Mammary epithelial cell (primary cell): Measurements from ENCODE around the gene FAM13B.

Experiments used
- EZH2 ChIP-seq: IDR thresholded peaks from 2 replicates; pipeline ENCODE4 v1.6.1; 2012; ENCODE audit warnings: low read length, inconsistent platforms, borderline replicate concordance
- TF ChIP-seq, protein P1 (sequence below), 2 donors: IDR thresholded peaks in 1 of 2; conservative IDR thresholded peaks in 1 of 2; 2 replicates each; pipeline ENCODE4 v1.5.1; 2011 to 2012; ENCODE audit warnings: inconsistent platforms in 2 of 2, low read length in 2 of 2, mild to moderate bottlenecking in 2 of 2, control low read depth in 1 of 2, low read depth in 1 of 2; ENCODE audit not compliant: insufficient read depth in 1 of 2; ENCODE audit errors: extremely low read depth in 1 of 2

DNA sequence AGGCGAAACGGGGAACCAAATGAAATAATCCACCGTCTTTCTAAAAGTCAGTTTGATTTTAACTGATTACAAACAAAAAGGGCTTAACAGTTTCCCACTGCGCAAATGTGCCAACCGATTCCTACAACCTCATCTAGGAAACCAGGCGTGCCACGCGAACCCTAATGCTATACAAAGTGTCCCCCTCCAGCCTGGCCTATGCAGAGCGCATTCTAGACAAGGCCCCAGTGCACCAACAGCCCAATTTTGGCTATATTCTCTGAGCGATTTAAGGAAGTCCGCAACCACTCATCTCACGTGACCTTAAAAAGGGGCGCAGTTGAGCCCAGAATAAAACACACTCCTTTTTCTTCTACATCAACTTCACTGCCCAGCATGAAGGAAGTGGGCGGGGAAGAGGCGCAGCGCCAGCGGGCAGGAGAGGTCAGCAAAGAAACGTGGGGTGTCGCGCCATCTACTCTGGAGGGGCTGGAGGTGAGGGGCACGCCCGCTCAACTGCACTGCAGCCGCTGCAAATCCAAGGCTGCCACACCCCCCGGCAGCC, 779 bp downstream of the FAM13B start:
- TF ChIP-seq, protein P1, sequence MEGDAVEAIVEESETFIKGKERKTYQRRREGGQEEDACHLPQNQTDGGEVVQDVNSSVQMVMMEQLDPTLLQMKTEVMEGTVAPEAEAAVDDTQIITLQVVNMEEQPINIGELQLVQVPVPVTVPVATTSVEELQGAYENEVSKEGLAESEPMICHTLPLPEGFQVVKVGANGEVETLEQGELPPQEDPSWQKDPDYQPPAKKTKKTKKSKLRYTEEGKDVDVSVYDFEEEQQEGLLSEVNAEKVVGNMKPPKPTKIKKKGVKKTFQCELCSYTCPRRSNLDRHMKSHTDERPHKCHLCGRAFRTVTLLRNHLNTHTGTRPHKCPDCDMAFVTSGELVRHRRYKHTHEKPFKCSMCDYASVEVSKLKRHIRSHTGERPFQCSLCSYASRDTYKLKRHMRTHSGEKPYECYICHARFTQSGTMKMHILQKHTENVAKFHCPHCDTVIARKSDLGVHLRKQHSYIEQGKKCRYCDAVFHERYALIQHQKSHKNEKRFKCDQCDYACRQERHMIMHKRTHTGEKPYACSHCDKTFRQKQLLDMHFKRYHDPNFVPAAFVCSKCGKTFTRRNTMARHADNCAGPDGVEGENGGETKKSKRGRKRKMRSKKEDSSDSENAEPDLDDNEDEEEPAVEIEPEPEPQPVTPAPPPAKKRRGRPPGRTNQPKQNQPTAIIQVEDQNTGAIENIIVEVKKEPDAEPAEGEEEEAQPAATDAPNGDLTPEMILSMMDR (conservative IDR thresholded peaks at IDR 0.05 in 1 of 2, IDR thresholded peaks at IDR 0.05 in 1 of 2; ENCODE audit: extremely low read depth in 1 of 2, insufficient read depth in 1 of 2, low read depth in 1 of 2, low read length in 2 of 2), result no peak
- TF ChIP-seq EZH2, result no peak
